GM20000 (cell line): ENCODE data around the gene ZNF74.

Source experiments
- DNase-seq: peaks from one replicate; pipeline ENCODE4 v3.0.0; 2012; ENCODE audit warnings: low spot score
- CTCF ChIP-seq: IDR thresholded peaks from 2 replicates; pipeline ENCODE4 v1.5.1; 2012; ENCODE audit warnings: mild to moderate bottlenecking, control low read depth; ENCODE audit errors: extremely low read depth, missing control alignments

The ZNF74 gene

DNA sequence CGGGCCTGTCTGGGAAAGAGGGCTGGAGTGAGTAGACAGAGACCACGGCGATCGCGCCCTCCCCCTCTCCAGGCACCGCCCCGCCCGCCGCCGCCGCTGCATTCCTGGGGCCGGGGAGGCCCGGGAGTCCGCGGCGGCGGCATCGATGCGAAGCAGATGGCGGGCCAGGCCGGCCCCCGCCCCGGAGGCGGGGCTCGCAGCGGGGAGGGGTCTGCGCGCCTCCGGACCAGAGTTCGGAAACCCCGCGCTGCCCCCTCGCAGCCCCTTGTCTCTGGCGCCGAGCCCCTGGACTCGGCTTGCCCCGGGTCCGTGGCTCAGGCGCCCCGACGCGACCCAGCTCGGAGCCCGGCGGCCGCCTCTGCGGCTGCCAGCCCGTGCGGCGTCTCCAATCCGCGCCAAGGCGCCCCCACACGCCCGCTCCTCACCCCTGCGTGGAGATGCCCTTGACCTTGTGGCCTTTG is 42.4 kb downstream of the ZNF74 start:
- TF ChIP-seq CTCF: no peak
- DNase-seq: no peak

- no peak for TF ChIP-seq CTCF
- DNase-seq: peak; percentile 59
Observed at GRCh38 chr22:20436768-20437612, 43.0 kb downstream of the ZNF74 start.

GRCh38 chr22:20437613-20438426 is 43.9 kb downstream of the ZNF74 start, which contains the start of gene SCARF2:
SCARF2 (minus strand) TSS chr22:20437825; CDS start chr22:20437754, 71 bp downstream.
- DNase-seq: peak; percentile 55
- no peak for TF ChIP-seq CTCF

GRCh38 chr22:20438427-20438677 is 44.4 kb downstream of the ZNF74 start:
- TF ChIP-seq CTCF: no peak
- DNase-seq: no peak

- peak; percentile 43 for DNase-seq
- no peak for TF ChIP-seq CTCF
Observed at GRCh38 chr22:20438678-20439492, 44.9 kb downstream of the ZNF74 start.

DNA sequence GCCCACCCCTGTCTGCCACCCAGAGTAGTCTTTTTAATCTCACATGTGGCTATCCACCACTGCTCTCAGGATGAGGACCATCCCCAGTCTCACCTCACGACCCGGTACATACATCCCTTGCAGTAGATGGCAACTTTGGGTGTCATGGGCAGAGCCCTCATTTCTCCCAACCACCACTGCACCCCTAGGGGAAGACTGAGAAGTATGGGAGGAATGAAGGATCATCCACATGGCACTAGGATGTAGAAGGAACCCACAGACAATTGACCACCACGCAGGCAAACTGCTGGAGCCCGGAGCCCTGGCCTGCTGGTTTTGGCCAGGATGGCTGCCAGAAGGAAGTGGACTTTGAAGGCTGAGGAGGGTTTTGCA is 45.6 kb downstream of the ZNF74 start:
- TF ChIP-seq CTCF: no peak
- DNase-seq: no peak
